ENCODE results near the gene CAD.

Gene CAD

DNA sequence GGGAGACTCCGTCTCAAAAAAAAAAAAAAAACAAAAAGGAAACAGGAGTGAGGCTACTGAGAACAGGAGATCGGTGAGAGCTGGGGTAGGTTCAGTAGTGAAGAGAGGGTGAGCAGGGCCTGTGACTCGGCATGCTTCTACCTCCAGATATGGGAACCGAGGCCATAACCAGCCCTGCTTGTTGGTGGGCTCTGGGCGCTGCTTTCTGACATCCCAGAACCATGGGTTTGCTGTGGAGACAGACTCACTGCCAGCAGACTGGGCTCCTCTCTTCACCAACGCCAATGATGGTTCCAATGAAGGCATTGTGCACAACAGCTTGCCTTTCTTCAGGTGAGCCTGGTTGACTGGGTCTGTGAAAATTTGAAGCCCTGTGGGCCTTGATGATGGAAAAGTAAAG lies 6.2 kb downstream of the CAD start:
- no peaks in the 10 kb centered on the region for H3K27me3 Mint-ChIP-seq
- DNase-seq (ENCODE audit: low spot score in 2 of 2) (no peak), ATAC-seq (ENCODE audit: low read depth) (no peak)
- H3K36me3 Mint-ChIP-seq: peaks cover 38% of the 10 kb centered on the region
- H3K4me1 Mint-ChIP-seq: peaks cover 8% of the 10 kb centered on the region
- no peaks in the 10 kb centered on the region for H3K9me3 Mint-ChIP-seq
- no peak overlapping the region for H3K27ac Mint-ChIP-seq
- no peak overlapping the region for H3K4me3 Mint-ChIP-seq

DNA sequence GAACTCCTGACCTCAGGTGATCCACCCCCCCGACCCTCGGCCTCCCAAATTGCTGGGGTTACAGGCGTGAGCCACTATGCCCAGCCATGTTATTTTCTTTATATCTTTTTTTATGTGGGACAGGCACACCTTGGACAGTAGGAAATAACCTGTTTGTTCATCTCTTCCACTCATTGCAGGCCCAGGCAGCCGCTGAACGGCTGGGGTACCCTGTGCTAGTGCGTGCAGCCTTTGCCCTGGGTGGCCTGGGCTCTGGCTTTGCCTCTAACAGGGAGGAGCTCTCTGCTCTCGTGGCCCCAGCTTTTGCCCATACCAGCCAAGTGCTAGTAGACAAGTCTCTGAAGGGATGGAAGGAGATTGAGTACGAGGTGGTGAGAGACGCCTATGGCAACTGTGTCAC lies 8.4 kb downstream of the CAD start:
- H3K27me3 Mint-ChIP-seq: no peaks in the 10 kb centered on the region
- no peak for ATAC-seq (ENCODE audit: low read depth)
- peaks cover 38% of the 10 kb centered on the region for H3K36me3 Mint-ChIP-seq
- no peak overlapping the region for H3K4me3 Mint-ChIP-seq
- no peaks in the 10 kb centered on the region for H3K9me3 Mint-ChIP-seq
- no peak for DNase-seq (ENCODE audit: low spot score in 2 of 2)
- no peak overlapping the region for H3K27ac Mint-ChIP-seq
- no peaks in the 10 kb centered on the region for H3K4me1 Mint-ChIP-seq

DNA sequence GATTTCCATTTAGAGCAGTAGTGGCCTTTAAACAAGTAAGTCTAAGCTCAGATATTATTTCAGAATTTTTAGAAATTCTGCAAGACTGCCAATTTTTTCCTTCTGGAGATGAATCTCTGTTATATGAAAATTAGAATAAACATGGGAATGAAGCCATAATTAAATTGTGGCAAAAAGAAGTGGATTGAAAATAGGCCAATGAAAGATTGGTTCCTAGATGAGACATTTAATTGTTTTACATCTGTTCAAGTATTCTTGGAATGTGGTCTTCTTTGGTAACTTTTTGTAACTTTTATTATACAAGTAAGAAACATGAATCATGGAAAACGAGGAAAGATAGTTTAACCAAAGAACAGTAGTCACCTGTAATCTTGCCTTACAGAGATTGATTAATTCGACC lies 10.3 kb downstream of the CAD start:
- peaks cover 39% of the 10 kb centered on the region for H3K36me3 Mint-ChIP-seq
- no peak for DNase-seq (ENCODE audit: low spot score in 2 of 2)
- no peak overlapping the region for H3K27ac Mint-ChIP-seq
- ATAC-seq (ENCODE audit: low read depth): no peak
- H3K4me1 Mint-ChIP-seq: no peaks in the 10 kb centered on the region
- H3K9me3 Mint-ChIP-seq: no peaks in the 10 kb centered on the region
- no peaks in the 10 kb centered on the region for H3K27me3 Mint-ChIP-seq
- no peak overlapping the region for H3K4me3 Mint-ChIP-seq

DNA sequence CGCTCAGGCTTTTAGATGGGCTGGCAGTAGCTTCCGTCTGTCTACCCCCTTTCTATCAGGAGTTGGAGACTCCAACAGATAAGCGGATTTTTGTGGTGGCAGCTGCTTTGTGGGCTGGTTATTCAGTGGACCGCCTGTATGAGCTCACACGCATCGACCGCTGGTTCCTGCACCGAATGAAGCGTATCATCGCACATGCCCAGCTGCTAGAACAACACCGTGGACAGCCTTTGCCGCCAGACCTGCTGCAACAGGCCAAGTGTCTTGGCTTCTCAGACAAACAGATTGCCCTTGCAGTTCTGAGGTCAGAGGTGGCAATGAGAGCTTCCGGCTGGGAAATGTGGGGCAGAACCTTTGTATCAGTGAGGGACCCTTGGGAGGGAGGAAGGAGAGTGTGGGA lies 14.8 kb downstream of the CAD start:
- ATAC-seq (ENCODE audit: low read depth) (no peak), DNase-seq (ENCODE audit: low spot score in 2 of 2) (no peak)
- Mint-ChIP-seq H3K4me1 (no peaks in the 10 kb centered on the region), H3K4me3 (no peak overlapping the region), H3K9me3 (no peaks in the 10 kb centered on the region), H3K27me3 (no peaks in the 10 kb centered on the region), H3K36me3 (peaks cover 38% of the 10 kb centered on the region), H3K27ac (no peak overlapping the region)

DNA sequence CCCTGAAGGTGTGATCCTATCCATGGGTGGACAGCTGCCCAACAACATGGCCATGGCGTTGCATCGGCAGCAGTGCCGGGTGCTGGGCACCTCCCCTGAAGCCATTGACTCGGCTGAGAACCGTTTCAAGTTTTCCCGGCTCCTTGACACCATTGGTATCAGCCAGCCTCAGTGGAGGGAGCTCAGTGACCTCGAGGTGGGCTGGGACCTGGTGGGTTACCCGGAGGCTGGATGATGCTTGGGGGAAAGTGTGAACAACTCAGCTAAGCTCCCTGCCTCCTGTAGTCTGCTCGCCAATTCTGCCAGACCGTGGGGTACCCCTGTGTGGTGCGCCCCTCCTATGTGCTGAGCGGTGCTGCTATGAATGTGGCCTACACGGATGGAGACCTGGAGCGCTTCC lies 16.2 kb downstream of the CAD start:
- DNase-seq (ENCODE audit: low spot score in 2 of 2) (no peak), ATAC-seq (ENCODE audit: low read depth) (no peak)
- H3K27me3 Mint-ChIP-seq: no peaks in the 10 kb centered on the region
- H3K27ac Mint-ChIP-seq: no peak overlapping the region
- peaks cover 40% of the 10 kb centered on the region for H3K36me3 Mint-ChIP-seq
- H3K4me1 Mint-ChIP-seq: no peaks in the 10 kb centered on the region
- no peak overlapping the region for H3K4me3 Mint-ChIP-seq
- H3K9me3 Mint-ChIP-seq: no peaks in the 10 kb centered on the region

DNA sequence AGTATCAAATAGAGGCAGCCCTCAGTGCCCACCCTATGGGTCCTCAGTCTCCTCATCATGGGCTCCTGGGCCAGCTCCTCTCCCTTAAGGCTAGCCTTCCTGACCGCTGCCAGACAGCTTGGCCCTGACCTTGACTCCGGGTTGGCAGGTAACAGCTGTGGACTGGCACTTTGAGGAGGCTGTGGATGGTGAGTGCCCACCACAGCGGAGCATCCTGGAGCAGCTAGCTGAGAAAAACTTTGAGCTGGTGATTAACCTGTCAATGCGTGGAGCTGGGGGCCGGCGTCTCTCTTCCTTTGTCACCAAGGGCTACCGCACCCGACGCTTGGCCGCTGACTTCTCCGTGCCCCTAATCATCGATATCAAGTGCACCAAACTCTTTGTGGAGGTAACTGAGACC lies 19.0 kb downstream of the CAD start:
- DNase-seq (ENCODE audit: low spot score in 2 of 2) (no peak), ATAC-seq (ENCODE audit: low read depth) (no peak)
- Mint-ChIP-seq H3K9me3 (no peaks in the 10 kb centered on the region), H3K27ac (no peak overlapping the region), H3K36me3 (peaks cover 47% of the 10 kb centered on the region), H3K4me3 (no peak overlapping the region), H3K4me1 (no peaks in the 10 kb centered on the region), H3K27me3 (no peaks in the 10 kb centered on the region)

DNA sequence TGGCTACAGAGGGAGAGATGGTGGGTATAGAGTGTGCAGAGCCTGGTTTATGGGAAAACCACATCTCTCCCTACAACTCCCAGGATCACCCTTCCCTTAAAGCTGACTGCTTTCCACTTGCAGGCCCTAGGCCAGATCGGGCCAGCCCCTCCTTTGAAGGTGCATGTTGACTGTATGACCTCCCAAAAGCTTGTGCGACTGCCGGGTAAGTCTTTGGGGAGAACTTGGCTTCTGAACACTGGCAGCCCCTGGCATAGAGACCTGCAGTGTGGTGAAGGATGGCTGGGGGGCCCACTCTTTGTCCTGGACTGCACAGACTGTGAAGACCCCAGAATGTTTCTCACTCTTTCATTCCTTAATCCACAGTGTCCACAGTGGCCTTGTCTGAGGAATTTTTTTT lies 19.5 kb downstream of the CAD start:
- Mint-ChIP-seq H3K36me3 (peaks cover 44% of the 10 kb centered on the region), H3K9me3 (no peaks in the 10 kb centered on the region), H3K4me3 (no peak overlapping the region), H3K4me1 (no peaks in the 10 kb centered on the region), H3K27me3 (no peaks in the 10 kb centered on the region), H3K27ac (no peak overlapping the region)
- DNase-seq (ENCODE audit: low spot score in 2 of 2) (no peak), ATAC-seq (ENCODE audit: low read depth) (no peak)

DNA sequence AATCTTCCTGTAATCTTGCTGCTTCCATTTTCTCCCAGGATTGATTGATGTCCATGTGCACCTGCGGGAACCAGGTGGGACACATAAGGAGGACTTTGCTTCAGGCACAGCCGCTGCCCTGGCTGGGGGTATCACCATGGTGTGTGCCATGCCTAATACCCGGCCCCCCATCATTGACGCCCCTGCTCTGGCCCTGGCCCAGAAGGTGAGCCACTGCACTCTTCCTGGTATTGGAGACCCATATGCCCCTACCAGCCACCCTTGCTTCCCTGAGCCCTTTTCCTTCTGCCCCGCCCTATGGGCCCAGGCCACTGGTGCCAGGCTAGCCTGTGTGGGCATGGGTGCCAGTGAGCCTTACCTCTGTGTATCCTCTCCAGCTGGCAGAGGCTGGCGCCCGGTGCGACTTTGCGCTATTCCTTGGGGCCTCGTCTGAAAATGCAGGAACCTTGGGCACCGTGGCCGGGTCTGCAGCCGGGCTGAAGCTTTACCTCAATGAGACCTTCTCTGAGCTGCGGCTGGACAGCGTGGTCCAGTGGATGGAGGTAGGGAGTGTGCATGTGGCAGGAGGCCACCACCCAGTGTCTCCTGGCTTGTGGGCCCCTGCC lies 20.3 kb downstream of the CAD start:
- no peak overlapping the region for H3K4me3 Mint-ChIP-seq
- H3K4me1 Mint-ChIP-seq: no peaks in the 10 kb centered on the region
- H3K36me3 Mint-ChIP-seq: peaks cover 39% of the 10 kb centered on the region
- no peak for ATAC-seq (ENCODE audit: low read depth)
- H3K27me3 Mint-ChIP-seq: no peaks in the 10 kb centered on the region
- DNase-seq (ENCODE audit: low spot score in 2 of 2): no peak
- no peak overlapping the region for H3K27ac Mint-ChIP-seq
- H3K9me3 Mint-ChIP-seq: no peaks in the 10 kb centered on the region

DNA sequence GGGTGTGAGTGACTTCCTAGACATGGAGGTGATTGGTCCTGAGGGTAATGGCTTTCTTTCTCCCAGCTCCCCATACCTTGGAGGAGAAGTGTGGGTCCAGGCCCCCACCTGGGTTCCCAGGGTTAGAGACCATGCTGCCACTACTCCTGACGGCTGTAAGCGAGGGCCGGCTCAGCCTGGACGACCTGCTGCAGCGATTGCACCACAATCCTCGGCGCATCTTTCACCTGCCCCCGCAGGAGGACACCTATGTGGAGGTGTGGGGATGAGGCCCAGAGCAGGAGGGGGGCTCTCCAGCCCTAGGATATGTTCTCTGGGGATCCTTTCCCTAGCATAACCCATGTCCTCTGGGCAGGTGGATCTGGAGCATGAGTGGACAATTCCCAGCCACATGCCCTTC lies 21.8 kb downstream of the CAD start:
- Mint-ChIP-seq H3K4me3 (no peak overlapping the region), H3K27ac (no peak overlapping the region), H3K9me3 (no peaks in the 10 kb centered on the region), H3K27me3 (no peaks in the 10 kb centered on the region), H3K36me3 (peaks cover 38% of the 10 kb centered on the region), H3K4me1 (no peaks in the 10 kb centered on the region)
- ATAC-seq (ENCODE audit: low read depth) (no peak), DNase-seq (ENCODE audit: low spot score in 2 of 2) (no peak)

DNA sequence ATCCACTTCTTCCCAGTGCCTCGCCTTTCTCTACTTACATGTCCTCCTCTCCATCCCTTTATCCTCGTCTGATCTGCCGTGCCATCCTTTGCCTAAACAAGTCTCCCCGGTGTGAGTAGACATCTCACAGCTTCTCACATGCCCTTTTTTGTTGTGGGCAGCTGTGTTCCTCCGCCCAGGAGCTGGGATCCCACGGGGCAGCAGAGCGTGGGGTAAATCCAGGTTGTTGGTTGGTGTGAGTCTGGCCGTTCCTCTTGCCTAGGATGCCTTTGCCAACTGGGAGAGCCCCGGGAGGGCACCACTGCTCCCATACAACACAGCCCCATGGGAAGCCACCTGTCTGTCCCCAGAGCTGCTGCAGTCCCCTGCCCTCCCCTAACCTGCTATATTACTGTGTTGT lies 23.2 kb downstream of the CAD start:
- H3K9me3 Mint-ChIP-seq: no peaks in the 10 kb centered on the region
- no peak overlapping the region for H3K4me3 Mint-ChIP-seq
- no peaks in the 10 kb centered on the region for H3K27me3 Mint-ChIP-seq
- DNase-seq (ENCODE audit: low spot score in 2 of 2) (no peak), ATAC-seq (ENCODE audit: low read depth) (no peak)
- no peak overlapping the region for H3K27ac Mint-ChIP-seq
- no peaks in the 10 kb centered on the region for H3K4me1 Mint-ChIP-seq
- peaks cover 32% of the 10 kb centered on the region for H3K36me3 Mint-ChIP-seq

DNA sequence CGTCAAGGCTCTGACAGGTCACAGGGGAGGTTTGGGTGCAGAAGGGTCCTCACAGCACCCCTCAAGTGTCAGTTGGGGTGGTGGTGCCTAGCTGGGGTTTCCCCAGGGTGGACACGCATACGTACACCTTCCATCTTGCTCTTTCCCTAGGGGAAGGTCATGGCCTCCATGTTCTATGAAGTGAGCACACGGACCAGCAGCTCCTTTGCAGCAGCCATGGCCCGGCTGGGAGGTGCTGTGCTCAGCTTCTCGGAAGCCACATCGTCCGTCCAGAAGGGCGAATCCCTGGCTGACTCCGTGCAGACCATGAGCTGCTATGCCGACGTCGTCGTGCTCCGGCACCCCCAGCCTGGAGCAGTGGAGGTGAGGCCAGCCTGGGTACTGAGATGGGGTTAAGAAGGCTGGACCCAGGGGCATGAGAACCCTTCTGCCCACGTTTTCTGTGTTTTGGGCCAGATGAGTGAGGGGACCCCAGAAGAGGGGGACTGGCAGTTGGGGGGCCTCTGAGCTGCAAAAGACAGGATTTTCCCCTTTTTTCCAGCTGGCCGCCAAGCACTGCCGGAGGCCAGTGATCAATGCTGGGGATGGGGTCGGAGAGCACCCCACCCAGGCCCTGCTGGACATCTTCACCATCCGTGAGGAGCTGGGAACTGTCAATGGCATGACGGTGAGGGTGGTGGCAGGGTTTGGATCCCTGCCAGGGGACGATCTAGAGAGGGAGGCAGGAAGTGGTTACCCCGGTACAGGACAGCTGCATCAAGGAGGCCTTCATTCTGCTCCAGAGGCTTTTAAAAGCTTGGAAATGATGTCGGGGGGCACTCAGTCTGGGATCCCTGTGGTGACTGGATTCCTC lies 24.8 kb downstream of the CAD start:
- Mint-ChIP-seq H3K27ac (no peak overlapping the region), H3K4me1 (no peaks in the 10 kb centered on the region), H3K4me3 (no peak overlapping the region), H3K36me3 (peaks cover 27% of the 10 kb centered on the region), H3K27me3 (no peaks in the 10 kb centered on the region), H3K9me3 (no peaks in the 10 kb centered on the region)
- DNase-seq (ENCODE audit: low spot score in 2 of 2) (no peak), ATAC-seq (ENCODE audit: low read depth) (no peak)

DNA sequence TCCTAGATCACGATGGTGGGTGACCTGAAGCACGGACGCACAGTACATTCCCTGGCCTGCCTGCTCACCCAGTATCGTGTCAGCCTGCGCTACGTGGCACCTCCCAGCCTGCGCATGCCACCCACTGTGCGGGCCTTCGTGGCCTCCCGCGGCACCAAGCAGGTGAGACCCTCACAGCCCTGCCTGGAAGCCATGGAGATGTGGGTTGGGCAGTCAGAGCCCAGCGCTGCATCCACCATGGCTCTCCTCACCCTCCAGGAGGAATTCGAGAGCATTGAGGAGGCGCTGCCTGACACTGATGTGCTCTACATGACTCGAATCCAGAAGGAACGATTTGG lies 25.4 kb downstream of the CAD start:
- DNase-seq (ENCODE audit: low spot score in 2 of 2) (no peak), ATAC-seq (ENCODE audit: low read depth) (no peak)
- no peaks in the 10 kb centered on the region for H3K4me1 Mint-ChIP-seq
- H3K9me3 Mint-ChIP-seq: no peaks in the 10 kb centered on the region
- no peaks in the 10 kb centered on the region for H3K27me3 Mint-ChIP-seq
- H3K4me3 Mint-ChIP-seq: no peak overlapping the region
- H3K27ac Mint-ChIP-seq: no peak overlapping the region
- H3K36me3 Mint-ChIP-seq: peaks cover 22% of the 10 kb centered on the region

DNA sequence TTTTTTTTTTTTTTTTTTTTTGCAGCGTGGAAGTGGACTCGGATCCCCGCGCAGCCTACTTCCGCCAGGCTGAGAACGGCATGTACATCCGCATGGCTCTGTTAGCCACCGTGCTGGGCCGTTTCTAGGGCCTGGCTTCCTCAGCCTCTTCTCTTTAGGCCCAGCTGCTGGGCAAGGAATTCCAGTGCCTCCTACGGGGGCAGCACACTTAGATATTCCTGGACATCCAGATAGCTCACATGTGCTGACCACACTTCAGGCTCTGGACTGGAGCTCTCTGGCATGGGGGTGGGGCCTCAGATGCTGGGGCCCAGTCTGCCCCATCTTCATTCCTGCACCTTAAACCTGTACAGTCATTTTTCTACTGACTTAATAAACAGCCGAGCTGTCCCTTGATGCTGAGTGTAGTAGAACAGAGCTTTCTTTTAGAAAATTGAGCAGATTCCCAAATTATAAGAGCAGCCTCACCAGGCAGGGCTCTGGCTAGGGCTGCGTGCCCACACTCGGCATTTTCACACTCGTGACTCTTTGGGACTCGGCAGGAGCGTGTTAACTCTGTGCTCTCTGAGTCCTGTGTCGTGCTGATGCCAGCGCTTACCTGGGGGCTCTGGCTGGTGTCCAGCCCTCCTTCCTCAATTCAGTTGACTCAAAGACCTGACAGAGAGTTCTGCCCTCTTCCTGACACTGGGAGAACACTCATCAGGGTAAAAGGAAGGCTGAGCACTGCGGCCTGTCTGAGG lies 26.4 kb downstream of the CAD start:
- no peaks in the 10 kb centered on the region for H3K4me1 Mint-ChIP-seq
- H3K4me3 Mint-ChIP-seq: no peak overlapping the region
- no peak for ATAC-seq (ENCODE audit: low read depth)
- H3K36me3 Mint-ChIP-seq: peaks cover 21% of the 10 kb centered on the region
- no peak for DNase-seq (ENCODE audit: low spot score in 2 of 2)
- no peaks in the 10 kb centered on the region for H3K9me3 Mint-ChIP-seq
- no peak overlapping the region for H3K27ac Mint-ChIP-seq
- peaks cover 3% of the 10 kb centered on the region for H3K27me3 Mint-ChIP-seq

DNA sequence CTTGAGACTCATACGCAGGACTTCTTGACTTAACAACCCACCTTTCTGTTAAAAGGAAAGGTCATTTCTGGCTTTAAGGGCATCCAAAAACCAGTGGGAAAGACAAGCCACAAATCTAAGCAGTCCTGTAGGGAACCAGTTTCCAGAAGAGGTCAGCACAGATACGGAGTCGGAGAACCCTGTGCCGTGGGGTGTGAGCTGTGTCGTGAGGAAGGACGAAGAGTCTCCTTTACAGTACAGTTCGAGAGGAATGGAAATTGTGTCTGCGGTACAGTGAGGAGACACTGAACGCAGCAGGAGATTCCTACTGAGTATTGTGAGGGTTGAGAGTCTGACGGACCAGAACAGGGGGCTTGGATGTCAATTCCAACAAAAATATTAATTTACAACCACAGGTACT lies 27.9 kb downstream of the CAD start:
- no peaks in the 10 kb centered on the region for H3K4me1 Mint-ChIP-seq

More for the DNA sequence above, 27.9 kb downstream of the CAD start:
- Mint-ChIP-seq H3K27me3 (peaks cover 5% of the 10 kb centered on the region), H3K9me3 (no peaks in the 10 kb centered on the region), H3K4me3 (no peak overlapping the region), H3K36me3 (peaks cover 14% of the 10 kb centered on the region), H3K27ac (no peak overlapping the region)
- ATAC-seq (ENCODE audit: low read depth): no peak
- DNase-seq (ENCODE audit: low spot score in 2 of 2): no peak
